Calu3 (cell line): ENCODE data around the gene DNAJC30. TPM values are rescaled to one million over a fixed set of nuclear protein-coding genes. Genes with fewer than 3 reads are reported as not detected.

Source experiments
- BruUV-seq: library from RNA; stranded (reverse); fragments of 400-500 nt; replicated peaks from 2 replicates; lab custom pipeline; 2021; lab: Mats Ljungman, UMichigan
- CTCF ChIA-PET: fragments of 300-600 bp; sonication (Branson Sonifier 250); formaldehyde crosslinking; loops from one replicate; lab custom pipeline; 2022; ENCODE audit warnings: antibody characterized with exemption; lab: Charles Lee
- DNase-seq: peaks from one replicate; pipeline ENCODE4 v3.0.0; 2022
- H3K27ac Mint-ChIP-seq: one replicate; pipeline ENCODE4 v1.8.0; 2022; ENCODE audit warnings: mixed read lengths; ENCODE audit not compliant: unreplicated experiment
- H3K27me3 Mint-ChIP-seq: one replicate; pipeline ENCODE4 v1.8.0; 2022; ENCODE audit warnings: mixed read lengths; ENCODE audit not compliant: unreplicated experiment
- H3K36me3 Mint-ChIP-seq: one replicate; pipeline ENCODE4 v1.8.0; 2022; ENCODE audit warnings: mild to moderate bottlenecking, moderate library complexity, mixed read lengths; ENCODE audit not compliant: insufficient read depth, unreplicated experiment
- H3K4me1 Mint-ChIP-seq: one replicate; pipeline ENCODE4 v1.8.0; 2022; ENCODE audit warnings: mild to moderate bottlenecking, low read depth, mixed read lengths; ENCODE audit not compliant: unreplicated experiment
- H3K4me3 Mint-ChIP-seq: one replicate; pipeline ENCODE4 v1.8.0; 2022; ENCODE audit warnings: mild to moderate bottlenecking, low read depth, moderate library complexity, mixed read lengths; ENCODE audit not compliant: unreplicated experiment
- H3K9me3 Mint-ChIP-seq: one replicate; pipeline ENCODE4 v1.8.0; 2022; ENCODE audit warnings: low read depth, mixed read lengths; ENCODE audit not compliant: unreplicated experiment
- intact Hi-C: fragments of 100-400 bp; cut with micrococcal nuclease; formaldehyde crosslinking; loops from one replicate; pipeline ENCODE4 v1.10.0; 2022; ENCODE audit not compliant: unreplicated experiment
- total RNA-seq: library from RNA; stranded (reverse); gene quantifications from 2 replicates; pipeline ENCODE4 v1.2.3, GENCODE V29; 2022
- TF ChIP-seq, protein P1 (sequence below): fragments of 200-600 bp; IDR thresholded peaks from one replicate; pipeline ENCODE4 v1.8.0; 2022; ENCODE audit warnings: antibody characterized with exemption; ENCODE audit not compliant: unreplicated experiment

The DNAJC30 gene
- total RNA-seq, 1 experiment from 2014 or later = 10.5 TPM

DNA sequence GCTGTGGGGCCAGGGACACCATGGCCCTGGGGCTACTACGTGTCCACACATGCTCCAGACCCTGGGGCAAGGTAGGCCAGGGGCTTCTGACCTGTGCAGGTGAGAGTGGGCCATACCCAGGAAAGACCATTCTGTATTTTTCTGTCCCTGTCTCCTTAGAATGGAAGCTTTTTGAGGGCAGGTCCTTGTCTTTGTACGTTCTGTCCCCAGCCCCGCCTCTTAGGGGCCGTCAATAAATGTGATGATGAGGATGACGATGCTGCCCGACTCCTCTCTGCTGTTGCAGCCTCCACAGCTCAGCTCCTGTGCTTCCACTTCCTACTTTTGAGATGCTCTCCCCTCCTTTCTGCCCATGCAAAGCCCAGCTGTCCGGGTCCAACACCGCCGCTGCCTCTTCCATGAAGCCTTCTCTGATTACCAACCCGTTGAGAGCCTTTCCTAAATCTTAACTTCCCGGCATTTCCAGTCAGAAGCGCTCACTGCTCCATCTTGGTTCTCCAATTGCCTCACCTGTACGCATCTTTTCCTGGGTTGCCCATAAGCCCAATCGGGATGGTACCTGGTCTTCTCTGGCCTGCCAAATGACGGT is 11.3 kb downstream of the DNAJC30 start:
- TF ChIP-seq, protein P1, sequence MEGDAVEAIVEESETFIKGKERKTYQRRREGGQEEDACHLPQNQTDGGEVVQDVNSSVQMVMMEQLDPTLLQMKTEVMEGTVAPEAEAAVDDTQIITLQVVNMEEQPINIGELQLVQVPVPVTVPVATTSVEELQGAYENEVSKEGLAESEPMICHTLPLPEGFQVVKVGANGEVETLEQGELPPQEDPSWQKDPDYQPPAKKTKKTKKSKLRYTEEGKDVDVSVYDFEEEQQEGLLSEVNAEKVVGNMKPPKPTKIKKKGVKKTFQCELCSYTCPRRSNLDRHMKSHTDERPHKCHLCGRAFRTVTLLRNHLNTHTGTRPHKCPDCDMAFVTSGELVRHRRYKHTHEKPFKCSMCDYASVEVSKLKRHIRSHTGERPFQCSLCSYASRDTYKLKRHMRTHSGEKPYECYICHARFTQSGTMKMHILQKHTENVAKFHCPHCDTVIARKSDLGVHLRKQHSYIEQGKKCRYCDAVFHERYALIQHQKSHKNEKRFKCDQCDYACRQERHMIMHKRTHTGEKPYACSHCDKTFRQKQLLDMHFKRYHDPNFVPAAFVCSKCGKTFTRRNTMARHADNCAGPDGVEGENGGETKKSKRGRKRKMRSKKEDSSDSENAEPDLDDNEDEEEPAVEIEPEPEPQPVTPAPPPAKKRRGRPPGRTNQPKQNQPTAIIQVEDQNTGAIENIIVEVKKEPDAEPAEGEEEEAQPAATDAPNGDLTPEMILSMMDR = no peak
- Mint-ChIP-seq H3K36me3 (peaks cover 18% of the 10 kb centered on the region), H3K4me1 (peaks cover 6% of the 10 kb centered on the region), H3K27ac (no peak overlapping the region), H3K9me3 (no peaks in the 10 kb centered on the region), H3K27me3 (no peaks in the 10 kb centered on the region), H3K4me3 (no peak overlapping the region)
- CTCF ChIA-PET = no interaction called here
- intact Hi-C loops = no loop called here
- no TSS peak for BruUV-seq
- DNase-seq = no peak

DNA sequence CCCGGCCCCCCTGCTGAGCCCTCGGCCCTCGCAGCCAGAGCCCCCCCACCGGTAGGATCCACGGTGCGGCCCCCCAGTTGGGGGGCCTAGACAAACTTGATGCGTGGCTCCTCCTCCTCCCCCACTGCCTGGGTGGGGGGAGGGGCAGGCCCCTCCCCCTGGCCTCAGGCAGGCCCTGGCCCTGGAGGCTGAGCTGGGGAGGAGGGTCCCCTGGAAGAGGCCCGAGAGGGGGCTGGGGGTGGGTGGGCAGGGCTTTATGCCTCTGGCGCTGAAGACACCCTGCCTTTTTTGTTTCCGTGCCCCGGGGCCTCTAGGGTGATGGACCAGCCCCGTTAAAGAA is 12.0 kb downstream of the DNAJC30 start:
- no peak overlapping the region for H3K27ac Mint-ChIP-seq
- intact Hi-C loops = no loop called here
- TF ChIP-seq, protein P1 = no peak
- H3K4me3 Mint-ChIP-seq = no peak overlapping the region
- no peak for DNase-seq
- CTCF ChIA-PET = no interaction called here
- H3K4me1 Mint-ChIP-seq = peaks cover 6% of the 10 kb centered on the region
- H3K27me3 Mint-ChIP-seq = no peaks in the 10 kb centered on the region
- no TSS peak for BruUV-seq
- H3K36me3 Mint-ChIP-seq = peaks cover 18% of the 10 kb centered on the region
- H3K9me3 Mint-ChIP-seq = no peaks in the 10 kb centered on the region

DNA sequence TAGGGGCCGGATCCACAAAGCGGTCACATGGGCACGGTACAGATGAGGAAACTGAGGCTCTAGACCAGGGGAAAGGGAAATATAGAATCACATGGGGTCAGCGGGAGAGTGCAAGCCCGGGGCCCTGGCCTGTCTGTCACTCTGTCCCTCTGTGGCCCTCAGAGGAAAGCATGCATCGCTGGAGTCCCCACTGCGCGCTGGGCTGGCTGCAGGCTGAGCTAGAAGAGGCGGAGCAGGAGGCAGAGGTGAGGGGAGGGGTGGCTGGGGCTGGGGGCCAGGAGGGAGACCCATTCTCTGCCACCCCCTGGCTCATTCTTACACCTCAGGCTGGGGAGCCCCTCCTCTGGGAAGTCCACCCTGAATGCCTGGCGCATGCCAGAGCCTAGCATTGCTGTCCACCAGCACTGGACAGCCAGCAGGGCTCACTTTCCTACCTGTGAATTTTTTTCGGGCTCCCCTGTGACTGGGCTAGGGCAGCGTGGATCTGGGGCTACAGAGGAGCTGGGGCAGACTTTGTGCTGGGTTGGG is 13.3 kb downstream of the DNAJC30 start:
- H3K27me3 Mint-ChIP-seq = no peaks in the 10 kb centered on the region
- BruUV-seq = no TSS peak
- TF ChIP-seq, protein P1 = no peak
- H3K4me3 Mint-ChIP-seq = no peak overlapping the region
- intact Hi-C loops = no loop called here
- DNase-seq = no peak
- H3K27ac Mint-ChIP-seq = no peak overlapping the region
- CTCF ChIA-PET = interaction anchor here (0.6 to 1.6 kb wide), 3 partner anchors 15 to 56 kb away, joined by 3 to 6 read pairs (median 4); no protein-coding TSS in a partner anchor
- peaks cover 22% of the 10 kb centered on the region for H3K36me3 Mint-ChIP-seq
- H3K4me1 Mint-ChIP-seq = peaks cover 14% of the 10 kb centered on the region
- no peaks in the 10 kb centered on the region for H3K9me3 Mint-ChIP-seq

DNA sequence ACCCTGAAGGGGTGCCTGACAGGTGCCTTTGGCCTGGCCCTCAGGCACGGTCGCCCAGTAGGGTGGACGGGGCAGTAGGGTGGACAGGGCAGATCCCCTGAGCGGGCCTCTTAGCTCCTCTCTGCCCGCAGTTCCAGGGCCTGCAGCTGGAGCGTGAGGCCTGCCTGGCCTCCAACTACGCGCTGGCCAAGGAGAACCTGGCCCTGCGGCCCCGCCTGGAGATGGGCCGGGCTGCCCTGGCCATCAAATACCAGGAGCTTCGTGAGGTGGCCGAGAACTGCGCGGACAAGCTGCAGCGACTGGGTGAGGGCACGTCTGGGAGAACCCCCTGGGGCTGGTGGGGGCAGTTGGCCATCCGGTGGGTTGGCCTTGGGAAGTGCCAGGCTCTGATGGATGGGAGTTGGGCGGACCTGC is 14.0 kb downstream of the DNAJC30 start:
- CTCF ChIA-PET = interaction anchor here (0.6 to 1.6 kb wide), 3 partner anchors 15 to 62 kb away, joined by 3 to 9 read pairs (median 6); no protein-coding TSS in a partner anchor

More for the DNA sequence above, 14.0 kb downstream of the DNAJC30 start:
- TF ChIP-seq, protein P1 = no peak
- H3K4me3 Mint-ChIP-seq = no peak overlapping the region
- no peaks in the 10 kb centered on the region for H3K9me3 Mint-ChIP-seq
- DNase-seq = no peak
- no peak overlapping the region for H3K27ac Mint-ChIP-seq
- intact Hi-C loops = no loop called here
- peaks cover 23% of the 10 kb centered on the region for H3K36me3 Mint-ChIP-seq
- no TSS peak for BruUV-seq
- peaks cover 17% of the 10 kb centered on the region for H3K4me1 Mint-ChIP-seq
- H3K27me3 Mint-ChIP-seq = no peaks in the 10 kb centered on the region
